HepG2 (cell line): Measurements from ENCODE around the gene MTMR4. TPM values are rescaled to one million over a fixed set of nuclear protein-coding genes. Genes with fewer than 3 reads are reported as not detected.

ENCODE experiments used
- BCLAF1 ChIP-seq: fragments of 450-650 bp; IDR thresholded peaks from 2 replicates; pipeline ENCODE4 v1.6.1; 2017; ENCODE audit warnings: mild to moderate bottlenecking
- DMTF1 ChIP-seq: sonication (generic); formaldehyde crosslinking; IDR thresholded peaks from 2 replicates; pipeline ENCODE4 v1.4.0; 2020; ENCODE audit warnings: mild to moderate bottlenecking, missing genetic modification reagents
- ETS1 ChIP-seq: sonication (generic); formaldehyde crosslinking; IDR thresholded peaks from 2 replicates; pipeline ENCODE4 v1.4.0; 2020; ENCODE audit warnings: missing genetic modification reagents
- FOXK2 ChIP-seq: fragments of 450-650 bp; IDR thresholded peaks from 2 replicates; pipeline ENCODE4 v1.6.1; 2016
- HMG20B ChIP-seq: conservative IDR thresholded peaks from 2 replicates; pipeline ENCODE4 v1.6.1; 2016; ENCODE audit warnings: missing genetic modification reagents, missing compliant biosample characterization
- HNF1A ChIP-seq, 2 experiments: sonication (generic) in 1 of 2; formaldehyde crosslinking in 1 of 2; IDR thresholded peaks; 2 replicates each; pipeline versions ENCODE4 v1.4.0 to v1.6.1; 2016 to 2020; ENCODE audit warnings: borderline replicate concordance in 1 of 2, low read depth in 1 of 2, mild to moderate bottlenecking in 1 of 2, missing genetic modification reagents in 1 of 2
- KDM1A ChIP-seq: IDR thresholded peaks from 2 replicates; pipeline ENCODE4 v1.6.1; 2016; ENCODE audit warnings: missing compliant biosample characterization
- MIER3 ChIP-seq: IDR thresholded peaks from 2 replicates; pipeline ENCODE4 v1.6.1; 2016; ENCODE audit warnings: missing compliant biosample characterization, borderline replicate concordance
- POGZ ChIP-seq: sonication (generic); formaldehyde crosslinking; IDR thresholded peaks from 2 replicates; pipeline ENCODE4 v1.4.0; 2020; ENCODE audit warnings: mild to moderate bottlenecking, missing genetic modification reagents
- TBL1XR1 ChIP-seq: fragments of 150-350 bp; IDR thresholded peaks from 2 replicates; pipeline ENCODE4 v1.6.1; 2014; ENCODE audit warnings: borderline replicate concordance, low read length; ENCODE audit not compliant: partially characterized antibody
- TBP ChIP-seq: sonication (generic); formaldehyde crosslinking; IDR thresholded peaks from 2 replicates; pipeline ENCODE4 v1.5.0; 2020; ENCODE audit warnings: missing genetic modification reagents
- TOE1 ChIP-seq: sonication (generic); formaldehyde crosslinking; IDR thresholded peaks from 2 replicates; pipeline ENCODE4 v1.4.0; 2020; ENCODE audit warnings: mild to moderate bottlenecking, missing genetic modification reagents
- WIZ ChIP-seq: sonication (generic); formaldehyde crosslinking; IDR thresholded peaks from 2 replicates; pipeline ENCODE4 v1.5.1; 2020; ENCODE audit warnings: mild to moderate bottlenecking, missing genetic modification reagents
- YEATS4 ChIP-seq: sonication (generic); formaldehyde crosslinking; IDR thresholded peaks from 2 replicates; pipeline ENCODE4 v1.4.0; 2020; ENCODE audit warnings: missing genetic modification reagents, borderline replicate concordance
- ZMYM3 ChIP-seq: sonication (generic); formaldehyde crosslinking; IDR thresholded peaks from 2 replicates; pipeline ENCODE4 v1.5.1; 2020; ENCODE audit warnings: mild to moderate bottlenecking, missing genetic modification reagents
- ZMYM4 ChIP-seq: sonication (generic); formaldehyde crosslinking; IDR thresholded peaks from 2 replicates; pipeline ENCODE4 v1.8.1; 2023; ENCODE audit warnings: mild to moderate bottlenecking, missing genetic modification reagents
- ZNF124 ChIP-seq: sonication (generic); formaldehyde crosslinking; IDR thresholded peaks from 2 replicates; pipeline ENCODE4 v1.4.0; 2020; ENCODE audit warnings: missing genetic modification reagents
- ZNF720 ChIP-seq: sonication (generic); formaldehyde crosslinking; IDR thresholded peaks from 2 replicates; pipeline ENCODE4 v1.4.0; 2020; ENCODE audit warnings: missing genetic modification reagents
- ZNF749 ChIP-seq: sonication (generic); formaldehyde crosslinking; IDR thresholded peaks from 2 replicates; pipeline ENCODE4 v1.8.0; 2022; ENCODE audit warnings: mild to moderate bottlenecking, missing genetic modification reagents, moderate library complexity, borderline replicate concordance
- ZNF780A ChIP-seq: sonication (generic); formaldehyde crosslinking; IDR thresholded peaks from 2 replicates; pipeline ENCODE4 v1.8.0; 2022; ENCODE audit warnings: mild to moderate bottlenecking, missing genetic modification reagents, moderate library complexity
- ZSCAN21 ChIP-seq: sonication (generic); formaldehyde crosslinking; IDR thresholded peaks from 2 replicates; pipeline ENCODE4 v1.8.0; 2022; ENCODE audit warnings: mild to moderate bottlenecking, missing genetic modification reagents, moderate library complexity, borderline replicate concordance
- polyA plus RNA-seq, 8 experiments: library from polyadenylated mRNA; depleted of rRNA in 3 of 8; stranded (reverse) in 7 of 8; unstranded in 1 of 8; fragments of >200 nt; fragmentation: Illumina TruSeq in 4 of 8; extraction: Trizol in 4 of 8; gene quantifications; 2 replicates each; pipeline versions ENCODE4 v1.2.1 to v1.2.3, GENCODE V29; 2011 to 2016; ENCODE audit warnings: low read depth in 4 of 8, missing spikeins in 1 of 8, mixed read lengths in 1 of 8; ENCODE audit not compliant: insufficient read depth in 1 of 8
- total RNA-seq, 5 experiments: library from RNA; depleted of rRNA; stranded (reverse); fragments of >200 nt; fragmentation: Illumina TruSeq; extraction: Trizol; gene quantifications; 2 replicates each; pipeline ENCODE4 v1.2.3, GENCODE V29; 2016; ENCODE audit warnings: low read depth in 1 of 5

The MTMR4 gene
- total and polyA plus RNA-seq, 2 of the 13 experiments (the other 11 are each of a cell fraction or from before 2014, with no cell fraction given), result 62.5 to 65.1 TPM

GRCh38 chr17:58517378-58517927, 3.0 kb upstream of the MTMR4 start (continued):
- TF ChIP-seq MIER3 (CRISPR knock-in tag), result no peak; the same call in 1 of the 2 replicates
- no peak for TF ChIP-seq BCLAF1
- TF ChIP-seq ZNF780A, result no peak
- TF ChIP-seq ETS1 (CRISPR knock-in tag), result no peak
- TF ChIP-seq ZNF749, result no peak
- TF ChIP-seq POGZ, result no peak
- peak; percentile 20; the same call in 1 of the 2 replicates for TF ChIP-seq ZNF124 (CRISPR knock-in tag)
- TF ChIP-seq TOE1 (CRISPR knock-in tag), result no peak; the same call in 1 of the 2 replicates
- no peak for TF ChIP-seq TBL1XR1
- no peak for TF ChIP-seq HMG20B
- no peak for TF ChIP-seq HNF1A (IDR thresholded peaks at IDR 0.05; ENCODE audit: low read depth)
- TF ChIP-seq HNF1A (CRISPR knock-in tag; IDR thresholded peaks at IDR 0.05; ENCODE audit: borderline replicate concordance), result no peak
- no peak for TF ChIP-seq TBP (CRISPR knock-in tag)
- TF ChIP-seq ZSCAN21 (CRISPR knock-in tag), result no peak
- TF ChIP-seq YEATS4 (CRISPR knock-in tag), result peak; percentile 58
- no peak for TF ChIP-seq WIZ
- peak; percentile 6; the same call in 1 of the 2 replicates for TF ChIP-seq ZMYM3 (CRISPR knock-in tag)
- TF ChIP-seq FOXK2, result no peak
- no peak for TF ChIP-seq DMTF1 (CRISPR knock-in tag)
- TF ChIP-seq ZMYM4 (CRISPR knock-in tag), result no peak; the same call in 1 of the 2 replicates
- no peak for TF ChIP-seq KDM1A (CRISPR knock-in tag)
- TF ChIP-seq ZNF720 (CRISPR knock-in tag), result no peak
